ENCODE measurements around the gene NTHL1.

Gene NTHL1

DNA sequence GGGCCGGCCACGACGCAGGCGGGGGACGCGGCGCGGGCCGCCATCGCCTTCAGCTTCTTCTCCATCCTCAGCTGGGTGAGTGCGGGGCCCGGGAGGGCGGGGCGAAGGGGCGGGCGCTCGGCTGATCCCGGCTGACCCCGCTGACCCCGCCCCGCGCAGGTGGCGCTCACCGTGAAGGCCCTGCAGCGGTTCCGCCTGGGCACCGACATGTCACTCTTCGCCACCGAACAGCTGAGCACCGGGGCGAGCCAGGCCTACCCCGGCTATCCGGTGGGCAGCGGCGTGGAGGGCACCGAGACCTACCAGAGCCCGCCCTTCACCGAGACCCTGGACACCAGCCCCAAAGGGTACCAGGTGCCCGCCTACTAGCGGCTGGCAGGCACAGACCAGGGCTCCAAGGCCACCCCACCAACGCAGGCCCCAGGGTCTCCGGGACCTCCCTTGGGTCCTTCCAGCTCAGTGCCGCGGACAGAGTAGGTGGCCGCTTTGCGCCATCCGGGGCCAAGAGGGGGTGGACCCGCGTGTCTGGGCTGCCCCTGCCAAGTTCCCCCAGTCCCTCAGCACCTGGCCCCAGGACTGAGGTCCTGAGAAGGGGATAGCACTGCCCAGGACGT is 54.8 kb downstream of the NTHL1 start:
- TF ChIP-seq, protein P1, sequence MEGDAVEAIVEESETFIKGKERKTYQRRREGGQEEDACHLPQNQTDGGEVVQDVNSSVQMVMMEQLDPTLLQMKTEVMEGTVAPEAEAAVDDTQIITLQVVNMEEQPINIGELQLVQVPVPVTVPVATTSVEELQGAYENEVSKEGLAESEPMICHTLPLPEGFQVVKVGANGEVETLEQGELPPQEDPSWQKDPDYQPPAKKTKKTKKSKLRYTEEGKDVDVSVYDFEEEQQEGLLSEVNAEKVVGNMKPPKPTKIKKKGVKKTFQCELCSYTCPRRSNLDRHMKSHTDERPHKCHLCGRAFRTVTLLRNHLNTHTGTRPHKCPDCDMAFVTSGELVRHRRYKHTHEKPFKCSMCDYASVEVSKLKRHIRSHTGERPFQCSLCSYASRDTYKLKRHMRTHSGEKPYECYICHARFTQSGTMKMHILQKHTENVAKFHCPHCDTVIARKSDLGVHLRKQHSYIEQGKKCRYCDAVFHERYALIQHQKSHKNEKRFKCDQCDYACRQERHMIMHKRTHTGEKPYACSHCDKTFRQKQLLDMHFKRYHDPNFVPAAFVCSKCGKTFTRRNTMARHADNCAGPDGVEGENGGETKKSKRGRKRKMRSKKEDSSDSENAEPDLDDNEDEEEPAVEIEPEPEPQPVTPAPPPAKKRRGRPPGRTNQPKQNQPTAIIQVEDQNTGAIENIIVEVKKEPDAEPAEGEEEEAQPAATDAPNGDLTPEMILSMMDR (IDR thresholded peaks at IDR 0.05; ENCODE audit: low read depth, low read length, missing control alignments): no peak
- DNase-seq (ENCODE audit: extremely low read depth, low read depth): no peak
- no peak overlapping the region for H3K4me3 ChIP-seq (replicated peaks; ENCODE audit: low read depth, low read length)

DNA sequence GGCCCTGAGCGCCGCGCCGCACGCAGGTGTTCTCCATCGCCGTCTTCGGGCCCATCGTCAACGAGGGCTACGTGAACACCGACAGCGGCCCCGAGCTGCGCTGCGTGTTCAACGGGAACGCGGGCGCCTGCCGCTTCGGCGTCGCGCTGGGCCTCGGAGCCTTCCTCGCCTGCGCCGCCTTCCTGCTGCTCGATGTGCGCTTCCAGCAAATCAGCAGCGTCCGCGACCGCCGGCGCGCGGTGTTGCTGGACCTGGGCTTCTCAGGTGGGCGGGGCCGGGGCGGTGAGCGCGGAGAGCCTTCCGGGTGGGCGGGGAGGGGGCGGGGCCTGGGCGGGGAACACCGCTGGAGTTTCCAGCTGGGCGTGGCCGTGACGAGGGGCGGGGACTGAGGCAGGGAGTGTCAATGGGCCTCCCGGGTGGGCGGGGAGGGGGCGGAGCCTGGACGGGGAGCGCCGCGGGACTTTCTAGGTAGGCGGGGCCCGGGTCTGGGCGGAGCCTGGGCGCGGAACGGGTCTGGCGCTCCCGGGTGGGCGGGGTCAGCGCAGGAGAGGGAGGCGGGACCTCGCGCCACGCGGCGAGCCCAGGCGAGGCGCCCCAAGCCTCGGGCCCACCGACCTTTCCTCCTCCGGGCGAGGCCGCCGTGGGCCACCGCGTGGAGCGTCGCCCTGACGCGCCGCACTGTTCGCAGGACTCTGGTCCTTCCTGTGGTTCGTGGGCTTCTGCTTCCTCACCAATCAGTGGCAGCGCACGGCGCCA is 55.5 kb downstream of the NTHL1 start:
- DNase-seq (ENCODE audit: extremely low read depth, low read depth): no peak
- TF ChIP-seq, protein P1 (IDR thresholded peaks at IDR 0.05; ENCODE audit: low read depth, low read length, missing control alignments): no peak
- no peak overlapping the region for H3K4me3 ChIP-seq (replicated peaks; ENCODE audit: low read depth, low read length)

DNA sequence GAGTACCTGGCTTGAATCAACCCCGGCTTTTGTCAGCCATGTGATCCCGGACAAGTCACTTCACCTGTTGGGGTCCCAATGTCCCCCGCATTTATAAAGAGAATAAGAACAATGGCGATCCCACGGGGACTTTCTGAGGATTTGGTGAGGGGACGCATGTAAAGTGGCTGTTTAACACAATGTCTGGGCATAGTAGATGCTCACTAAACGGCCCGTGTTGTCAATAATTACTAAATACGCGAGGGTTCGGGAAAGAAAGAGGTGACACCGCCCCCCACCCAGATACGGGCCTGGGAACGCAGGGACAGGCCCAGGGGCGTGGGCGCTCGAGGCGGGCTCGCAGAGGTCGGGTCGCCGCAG is 56.1 kb downstream of the NTHL1 start:
- TF ChIP-seq, protein P1 (IDR thresholded peaks at IDR 0.05; ENCODE audit: low read depth, low read length, missing control alignments): no peak
- H3K4me3 ChIP-seq (replicated peaks; ENCODE audit: low read depth, low read length): no peak overlapping the region
- DNase-seq (ENCODE audit: extremely low read depth, low read depth): no peak

DNA sequence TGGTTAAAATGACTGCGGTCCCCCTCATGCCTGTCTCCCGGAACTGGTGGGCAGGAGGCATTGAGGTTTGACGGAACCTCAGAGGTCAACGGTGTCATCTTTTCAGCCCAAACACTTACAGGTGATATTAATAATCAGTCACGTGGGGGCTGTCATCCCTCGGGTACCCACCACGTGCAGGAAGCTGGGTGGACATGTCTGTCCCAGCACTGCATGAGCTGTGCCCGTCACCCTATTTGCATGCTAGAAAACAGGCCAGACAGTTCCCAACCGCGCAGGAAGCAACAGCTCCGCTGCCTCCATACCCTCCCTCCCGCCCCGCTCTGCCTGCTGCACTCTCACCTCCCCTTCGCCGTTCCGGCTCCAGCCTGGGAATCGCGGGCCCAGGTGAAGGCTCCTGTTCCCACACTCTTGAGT is 56.5 kb downstream of the NTHL1 start:
- TF ChIP-seq, protein P1 (IDR thresholded peaks at IDR 0.05; ENCODE audit: low read depth, low read length, missing control alignments): no peak
- no peak overlapping the region for H3K4me3 ChIP-seq (replicated peaks; ENCODE audit: low read depth, low read length)
- DNase-seq (ENCODE audit: extremely low read depth, low read depth): no peak

DNA sequence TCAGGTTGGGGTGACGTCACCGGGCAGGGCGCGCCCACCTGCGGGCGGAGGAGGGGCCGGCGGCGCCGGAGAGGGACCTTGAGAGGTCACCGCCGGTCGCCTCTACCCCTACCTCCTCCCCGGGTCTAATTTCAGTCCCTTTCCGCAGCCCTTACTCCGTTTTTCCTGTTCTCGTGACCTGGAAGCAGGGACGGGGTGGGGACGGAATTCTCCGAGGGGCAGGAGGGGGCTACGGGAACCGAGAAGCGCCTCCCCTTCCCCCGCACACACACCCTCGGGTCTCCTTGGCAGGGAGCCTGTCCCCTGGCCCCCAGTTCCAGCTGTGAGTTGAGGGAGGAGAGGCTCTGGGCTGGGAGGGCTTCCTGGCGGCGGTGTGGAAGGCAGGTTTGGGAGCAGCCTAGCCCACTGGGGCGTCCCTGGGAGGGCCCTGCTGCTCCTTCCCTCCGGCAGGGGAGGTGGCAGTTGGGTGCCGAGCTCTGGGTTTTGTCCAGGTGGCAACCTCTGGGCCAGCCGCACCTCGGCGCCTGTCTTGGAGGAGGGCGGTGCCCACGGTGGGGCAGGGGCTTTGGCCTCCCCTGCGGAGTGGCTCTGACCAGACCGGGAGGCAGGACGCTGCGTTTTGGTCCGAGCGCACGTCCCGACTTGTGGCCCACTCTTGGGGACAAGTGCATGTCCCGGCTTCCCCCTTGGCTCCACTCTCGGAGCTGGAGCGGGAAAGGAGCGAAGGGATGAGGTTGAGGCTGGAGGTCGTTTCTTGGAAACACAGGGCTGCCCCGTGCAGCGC is 57.1 kb downstream of the NTHL1 start:
- TF ChIP-seq, protein P1 (IDR thresholded peaks at IDR 0.05; ENCODE audit: low read depth, low read length, missing control alignments): no peak
- DNase-seq (ENCODE audit: extremely low read depth, low read depth): no peak
- H3K4me3 ChIP-seq (replicated peaks; ENCODE audit: low read depth, low read length): no peak overlapping the region

DNA sequence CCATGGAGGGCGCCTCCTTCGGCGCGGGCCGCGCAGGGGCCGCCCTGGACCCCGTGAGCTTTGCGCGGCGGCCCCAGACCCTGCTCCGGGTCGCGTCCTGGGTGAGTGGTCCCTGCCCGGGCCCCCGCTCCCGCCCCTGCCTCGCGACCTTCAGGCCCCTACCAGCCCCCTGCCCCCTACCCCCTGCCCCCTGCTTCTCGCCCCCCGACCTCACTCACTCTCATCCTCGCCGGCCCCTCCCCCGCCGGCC is 57.6 kb downstream of the NTHL1 start:
- DNase-seq (ENCODE audit: extremely low read depth, low read depth): no peak
- TF ChIP-seq, protein P1 (IDR thresholded peaks at IDR 0.05; ENCODE audit: low read depth, low read length, missing control alignments): no peak
- H3K4me3 ChIP-seq (replicated peaks; ENCODE audit: low read depth, low read length): no peak overlapping the region

Measured in HFF-Myc (cell line).